ENCODE measurements around the gene FBXO36.

FBXO36 gene

GRCh38 chr2:230050136-230050535, 127.8 kb downstream of the FBXO36 start:
- no peak for DNase-seq (ENCODE audit: low read depth)

GRCh38 chr2:230052299-230052698, 130.0 kb downstream of the FBXO36 start:
- DNase-seq (ENCODE audit: low read depth): no peak

- DNase-seq (ENCODE audit: low read depth): no peak
Measured at GRCh38 chr2:230053753-230054478, 131.6 kb downstream of the FBXO36 start.

- no peak for DNase-seq (ENCODE audit: low read depth)
Measured at GRCh38 chr2:230060672-230061293, 138.5 kb downstream of the FBXO36 start.
